Gastroesophageal sphincter (tissue), 3 donors: ENCODE data around the gene SFI1.

Experiments
- EP300 ChIP-seq: sonication (generic); formaldehyde crosslinking; IDR thresholded peaks from one replicate; pipeline ENCODE4 v1.6.1; 2017; ENCODE audit warnings: antibody characterized with exemption, mild to moderate bottlenecking
- POLR2A ChIP-seq, 2 donors: fragments of 450-650 bp; IDR thresholded peaks; one replicate each; pipeline ENCODE4 v1.6.1; 2017; ENCODE audit warnings: antibody characterized with exemption in 2 of 2, mild to moderate bottlenecking in 2 of 2, moderate library complexity in 1 of 2
- POLR2AphosphoS5 ChIP-seq: sonication (generic); formaldehyde crosslinking; IDR thresholded peaks from one replicate; pipeline ENCODE4 v1.6.1; 2017; ENCODE audit warnings: antibody characterized with exemption
- TF ChIP-seq, protein P1 (sequence below), 4 experiments: fragments of 200-600 bp in 2 of 4; fragments of 450-650 bp in 2 of 4; sonication (generic) in 1 of 4; IDR thresholded peaks; one replicate each; pipeline ENCODE4 v1.5.1; 2017 to 2019; ENCODE audit warnings: antibody characterized with exemption in 4 of 4, mild to moderate bottlenecking in 2 of 4, moderate library complexity in 2 of 4

DNA sequence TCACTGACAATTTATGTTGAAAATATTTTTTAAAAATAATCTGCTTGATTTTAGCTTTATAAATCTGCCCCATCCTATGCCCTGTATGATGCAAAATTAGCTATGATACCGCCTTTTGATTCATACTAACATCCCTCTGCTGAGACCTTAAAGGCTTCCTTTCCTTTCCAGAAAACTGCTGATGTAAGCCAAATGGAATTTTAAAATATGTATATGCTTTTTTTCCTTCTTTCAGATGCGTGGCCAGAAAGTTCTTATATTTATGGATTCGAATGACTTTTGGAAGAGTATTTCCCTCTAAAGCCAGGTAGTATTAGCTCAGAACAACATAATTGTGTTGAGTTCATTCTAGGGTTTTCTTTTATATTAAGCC, 34.5 kb downstream of the SFI1 start:
- no peak for TF ChIP-seq POLR2A (IDR thresholded peaks at IDR 0.05)
- TF ChIP-seq, protein P1, sequence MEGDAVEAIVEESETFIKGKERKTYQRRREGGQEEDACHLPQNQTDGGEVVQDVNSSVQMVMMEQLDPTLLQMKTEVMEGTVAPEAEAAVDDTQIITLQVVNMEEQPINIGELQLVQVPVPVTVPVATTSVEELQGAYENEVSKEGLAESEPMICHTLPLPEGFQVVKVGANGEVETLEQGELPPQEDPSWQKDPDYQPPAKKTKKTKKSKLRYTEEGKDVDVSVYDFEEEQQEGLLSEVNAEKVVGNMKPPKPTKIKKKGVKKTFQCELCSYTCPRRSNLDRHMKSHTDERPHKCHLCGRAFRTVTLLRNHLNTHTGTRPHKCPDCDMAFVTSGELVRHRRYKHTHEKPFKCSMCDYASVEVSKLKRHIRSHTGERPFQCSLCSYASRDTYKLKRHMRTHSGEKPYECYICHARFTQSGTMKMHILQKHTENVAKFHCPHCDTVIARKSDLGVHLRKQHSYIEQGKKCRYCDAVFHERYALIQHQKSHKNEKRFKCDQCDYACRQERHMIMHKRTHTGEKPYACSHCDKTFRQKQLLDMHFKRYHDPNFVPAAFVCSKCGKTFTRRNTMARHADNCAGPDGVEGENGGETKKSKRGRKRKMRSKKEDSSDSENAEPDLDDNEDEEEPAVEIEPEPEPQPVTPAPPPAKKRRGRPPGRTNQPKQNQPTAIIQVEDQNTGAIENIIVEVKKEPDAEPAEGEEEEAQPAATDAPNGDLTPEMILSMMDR (IDR thresholded peaks at IDR 0.05): no peak
- no peak for TF ChIP-seq EP300
- TF ChIP-seq POLR2AphosphoS5: no peak
